NCI-H1105 treated with DMSO at 0.1 percent for 48 hours (cell line): ENCODE results near the gene RAP1GAP.
"Not testable (repeated sequence)": the region's sequence is repeated elsewhere in the genome, so short reads cannot be mapped to it uniquely, and the experiment has no call there.

ENCODE experiments used
- DNase-seq: peaks from one replicate; lab custom pipeline; 2025; lab: John Stamatoyannopoulos, UW

RAP1GAP gene

GRCh38 chr1:21644348-21644747, 24.8 kb downstream of the RAP1GAP start:
- no peak for DNase-seq

- DNase-seq: no peak
Observed at GRCh38 chr1:21643624-21644023, 25.5 kb downstream of the RAP1GAP start.

- DNase-seq: no peak
Observed at GRCh38 chr1:21641967-21642739, 27.0 kb downstream of the RAP1GAP start.

GRCh38 chr1:21641537-21641936, 27.6 kb downstream of the RAP1GAP start:
- DNase-seq: no peak

- DNase-seq: no peak
Observed at GRCh38 chr1:21641076-21641475, 28.1 kb downstream of the RAP1GAP start.

- no peak for DNase-seq
Observed at GRCh38 chr1:21640653-21641052, 28.5 kb downstream of the RAP1GAP start.

- no peak for DNase-seq
Observed at GRCh38 chr1:21639594-21640041, 29.5 kb downstream of the RAP1GAP start.

GRCh38 chr1:21638531-21639341, 30.4 kb downstream of the RAP1GAP start:
- peak; percentile 46 for DNase-seq

GRCh38 chr1:21637514-21637913, 31.6 kb downstream of the RAP1GAP start:
- no peak for DNase-seq

- DNase-seq: no peak
Observed at GRCh38 chr1:21636029-21636428, 33.1 kb downstream of the RAP1GAP start.

GRCh38 chr1:21634806-21635535, 34.2 kb downstream of the RAP1GAP start:
- no peak for DNase-seq

- DNase-seq: no peak
Observed at GRCh38 chr1:21633992-21634805, 35.0 kb downstream of the RAP1GAP start.

- DNase-seq: no peak
Observed at GRCh38 chr1:21633141-21633755, 35.9 kb downstream of the RAP1GAP start.

- peak; percentile 29 for DNase-seq
Observed at GRCh38 chr1:21631944-21632887, 36.9 kb downstream of the RAP1GAP start.

GRCh38 chr1:21631590-21631943, 37.6 kb downstream of the RAP1GAP start:
- DNase-seq: not testable (repeated sequence)

GRCh38 chr1:21630571-21631343, 38.4 kb downstream of the RAP1GAP start:
- DNase-seq: no peak

- DNase-seq: no peak
Observed at GRCh38 chr1:21629971-21630370, 39.2 kb downstream of the RAP1GAP start.

GRCh38 chr1:21628798-21629393, 40.3 kb downstream of the RAP1GAP start:
- DNase-seq: no peak

- no peak for DNase-seq
Observed at GRCh38 chr1:21626921-21627339, 42.2 kb downstream of the RAP1GAP start.
